Endothelial cell of umbilical vein (primary cell): Measurements from ENCODE around the gene DLGAP1. TPM values are rescaled to one million over a fixed set of nuclear protein-coding genes. Genes with fewer than 3 reads are reported as not detected.

Experiments
- BruUV-seq: library from RNA; stranded (reverse); fragments of 400-500 nt; replicated peaks from 2 replicates; lab custom pipeline; 2021; lab: Mats Ljungman, UMichigan
- CTCF ChIA-PET: fragments of 300-600, 350-600 bp; sonication (Branson Sonifier 250); formaldehyde crosslinking; loops from one replicate; lab custom pipeline; 2021; ENCODE audit warnings: antibody characterized with exemption, inconsistent platforms; lab: Charles Lee
- POLR2A ChIA-PET: fragments of 300-600, 350-600 bp; sonication (Branson Sonifier 250); formaldehyde crosslinking; loops from one replicate; lab custom pipeline; 2021; ENCODE audit warnings: antibody characterized with exemption, inconsistent platforms; lab: Charles Lee
- DNase-seq: peaks from one replicate; pipeline ENCODE4 v3.0.0-alpha.2; 2011; ENCODE audit warnings: low read depth, low spot score
- FAIRE-seq: peaks from 2 replicates; lab custom pipeline; 2011; peaks lifted over from hg19 to GRCh38; lab: Jason Lieb, UNC
- H2AFZ ChIP-seq: 2 replicates; pipeline ENCODE4 v1.6.0; 2012; ENCODE audit warnings: low read depth, low read length, control low read depth, inconsistent platforms
- H3K27ac ChIP-seq: 2 replicates; pipeline ENCODE4 v1.5.1; 2011; ENCODE audit warnings: low read depth, mild to moderate bottlenecking, control low read depth, low read length, moderate library complexity; ENCODE audit not compliant: insufficient read depth
- H3K27me3 ChIP-seq, 2 experiments: 2 replicates each; pipeline versions ENCODE4 v1.6.0 to v1.6.1; 2011; ENCODE audit warnings: low read length in 2 of 2, mixed read lengths in 1 of 2; ENCODE audit not compliant: control insufficient read depth in 2 of 2, insufficient read depth in 2 of 2
- H3K36me3 ChIP-seq, 2 experiments: 2 replicates in 1 of 2; 3 replicates in 1 of 2; pipeline ENCODE4 v1.5.1; 2011; ENCODE audit warnings: low read length in 2 of 2, mild to moderate bottlenecking in 1 of 2, moderate library complexity in 1 of 2; ENCODE audit not compliant: control insufficient read depth in 2 of 2, insufficient read depth in 2 of 2; ENCODE audit errors: extremely low read depth in 1 of 2
- H3K4me1 ChIP-seq: 3 replicates; pipeline ENCODE4 v1.5.1; 2011; ENCODE audit warnings: mild to moderate bottlenecking, low read length; ENCODE audit not compliant: control insufficient read depth, insufficient read depth; ENCODE audit errors: extremely low read depth
- H3K4me2 ChIP-seq: 2 replicates; pipeline ENCODE4 v1.6.1; 2011; ENCODE audit warnings: low read length, control low read depth, mixed read lengths; ENCODE audit not compliant: insufficient read depth
- H3K4me3 ChIP-seq, 3 experiments: fragments of 200-600 bp in 1 of 3; sonication (generic), shearing (Covaris generic) in 1 of 3; replicated peaks in 1 of 3; 2 replicates each; pipeline ENCODE4 v1.5.1; 2011 to 2016; ENCODE audit warnings: control low read depth in 3 of 3, low read length in 3 of 3, mild to moderate bottlenecking in 2 of 3, inconsistent platforms in 1 of 3, low read depth in 1 of 3, moderate library complexity in 1 of 3; ENCODE audit not compliant: insufficient read depth in 1 of 3
- H3K79me2 ChIP-seq: 2 replicates; pipeline ENCODE4 v1.6.0; 2012; ENCODE audit warnings: low read length, inconsistent platforms; ENCODE audit not compliant: control insufficient read depth, insufficient read depth
- H3K9ac ChIP-seq: replicated peaks from 2 replicates; pipeline ENCODE3; 2011; ENCODE audit warnings: low read length, control low read depth; ENCODE audit not compliant: insufficient read depth; ENCODE audit errors: extremely low read depth
- H3K9me1 ChIP-seq: replicated peaks from 3 replicates; pipeline ENCODE4 v1.6.0; 2011; ENCODE audit warnings: mild to moderate bottlenecking, low read length; ENCODE audit not compliant: control insufficient read depth, insufficient read depth; ENCODE audit errors: extremely low read depth
- H3K9me3 ChIP-seq: replicated peaks from 2 replicates; pipeline ENCODE4 v1.5.1; 2012; ENCODE audit warnings: low read length, inconsistent platforms; ENCODE audit not compliant: control insufficient read depth, insufficient read depth
- H4K20me1 ChIP-seq: replicated peaks from 2 replicates; pipeline ENCODE3; 2011; ENCODE audit warnings: mild to moderate bottlenecking, low read length; ENCODE audit not compliant: control insufficient read depth, insufficient read depth; ENCODE audit errors: extremely low read depth
- CTCF ChIP-seq, 2 donors: IDR thresholded peaks; 1 replicate in 1 of 2; 2 replicates in 1 of 2; pipeline ENCODE4 v1.5.1; 2011; ENCODE audit warnings: low read length in 2 of 2, mild to moderate bottlenecking in 2 of 2, moderate library complexity in 2 of 2, control low read depth in 1 of 2, inconsistent platforms in 1 of 2, low read depth in 1 of 2; ENCODE audit not compliant: insufficient read depth in 1 of 2; ENCODE audit errors: extremely low read depth in 1 of 2
- EZH2 ChIP-seq: IDR thresholded peaks from 2 replicates; pipeline ENCODE4 v1.6.1; 2012; ENCODE audit warnings: borderline replicate concordance, low read depth, mild to moderate bottlenecking, moderate library complexity, low read length, inconsistent platforms; ENCODE audit not compliant: severe bottlenecking
- FOS ChIP-seq: IDR thresholded peaks from 2 replicates; pipeline ENCODE4 v1.6.1; 2011; ENCODE audit warnings: mild to moderate bottlenecking, low read length, moderate library complexity, borderline replicate concordance; ENCODE audit not compliant: insufficient read depth
- GATA2 ChIP-seq: IDR thresholded peaks from 2 replicates; pipeline ENCODE4 v1.7.0; 2011; ENCODE audit warnings: low read depth, mild to moderate bottlenecking, moderate library complexity, mixed read lengths, low read length; ENCODE audit not compliant: insufficient read length, insufficient read depth
- JUN ChIP-seq: IDR thresholded peaks from 2 replicates; pipeline ENCODE4 v1.6.1; 2011; ENCODE audit warnings: borderline replicate concordance, low read depth; ENCODE audit not compliant: insufficient read length, insufficient read depth
- MAX ChIP-seq: IDR thresholded peaks from 2 replicates; pipeline ENCODE4 v1.6.1; 2011; ENCODE audit not compliant: insufficient read depth, insufficient read length
- MYC ChIP-seq: IDR thresholded peaks from one replicate; pipeline ENCODE4 v1.6.1; 2011; ENCODE audit warnings: mild to moderate bottlenecking, low read depth, low read length
- POLR2A ChIP-seq: IDR thresholded peaks from 2 replicates; pipeline ENCODE4 v1.6.1; 2012; ENCODE audit warnings: low read depth, mild to moderate bottlenecking, control low read depth, low read length
- POLR2AphosphoS5 ChIP-seq: IDR thresholded peaks from 2 replicates; pipeline ENCODE4 v1.6.1; 2012; ENCODE audit warnings: low read depth, mild to moderate bottlenecking, control low read depth, low read length, moderate library complexity; ENCODE audit not compliant: insufficient read depth
- dilution Hi-C: fragments of 300-500 bp; cut with MboI; formaldehyde crosslinking; loops from one replicate; pipeline ENCODE4 v1.15.0; 2019; ENCODE audit warnings: low sequenced_read_pairs; ENCODE audit not compliant: extremely low pct_ligation_motif_present
- intact Hi-C: fragments of 100-400 bp; cut with micrococcal nuclease; formaldehyde crosslinking; loops from one replicate; pipeline ENCODE4 v1.10.0; 2022
- polyA plus RNA-seq, 4 experiments: library from polyadenylated mRNA; depleted of rRNA in 3 of 4; stranded (reverse) in 3 of 4; unstranded in 1 of 4; fragments of >200 nt; gene quantifications; 2 replicates each; pipeline versions ENCODE4 v1.2.1 to v1.2.3, GENCODE V29; 2011 to 2012; ENCODE audit warnings: missing spikeins in 1 of 4
- total RNA-seq: library from RNA; stranded (reverse); gene quantifications from 2 replicates; pipeline ENCODE4 v1.2.3, GENCODE V29; 2021

Gene DLGAP1
- total and polyA plus RNA-seq, 2 donors (not counting 3 experiments of a cell fraction or from before 2014, with no cell fraction given) = 0.04 TPM; not detected in 1

- dilution Hi-C loops (no loop called here), intact Hi-C loops (no loop called here)
- ChIA-PET POLR2A (no interaction called here), CTCF (no interaction called here)
- Histone ChIP-seq H2AFZ (no peak overlapping the region), H4K20me1 (no peaks in the 10 kb centered on the region), H3K4me2 (no peak overlapping the region), H3K27ac (no peak overlapping the region), H3K36me3 (no peaks in the 10 kb centered on the region), H3K27me3 (no peaks in the 10 kb centered on the region), H3K4me3 (no peak overlapping the region), H3K79me2 (no peaks in the 10 kb centered on the region), H3K9ac (no peak overlapping the region), H3K4me1 (no peaks in the 10 kb centered on the region), H3K9me1 (no peaks in the 10 kb centered on the region), H3K9me3 (no peaks in the 10 kb centered on the region)
- TF ChIP-seq JUN (no peak), EZH2 (no peak), POLR2A (no peak), MYC (no peak), MAX (no peak), CTCF (IDR thresholded peaks at IDR 0.05; ENCODE audit: extremely low read depth in 1 of 2, insufficient read depth in 1 of 2, low read depth in 1 of 2, low read length in 2 of 2) (no peak), POLR2AphosphoS5 (no peak), FOS (no peak), GATA2 (no peak)
- DNase-seq (no peak), FAIRE-seq (no peak)
- BruUV-seq = no TSS peak
These were observed 206.4 kb downstream of the DLGAP1 start for GRCh38 chr18:4248686-4249085.
